Panc1 (cell line): ENCODE results near the gene ZNF444. TPM values are rescaled to one million over a fixed set of nuclear protein-coding genes. Genes with fewer than 3 reads are reported as not detected.

Experiments used
- ATAC-seq: fragments of 200-7000 bp; cut with Tn5 transposase; 2 replicates; pipeline ENCODE4 v1.9.1; 2020; ENCODE audit warnings: mild to moderate bottlenecking, moderate library complexity
- BruUV-seq: library from RNA; stranded (reverse); fragments of 400-500 nt; replicated peaks from 2 replicates; lab custom pipeline; 2021; lab: Mats Ljungman, UMichigan
- CTCF ChIA-PET: fragments of 300-600 bp; sonication (Branson Sonifier 250); formaldehyde crosslinking; loops from one replicate; lab custom pipeline; 2022; ENCODE audit warnings: antibody characterized with exemption; lab: Charles Lee
- POLR2A ChIA-PET: fragments of 300-600 bp; sonication (Branson Sonifier 250); formaldehyde crosslinking; loops from one replicate; lab custom pipeline; 2022; ENCODE audit warnings: antibody characterized with exemption; lab: Charles Lee
- DNase-seq: peaks from one replicate; pipeline ENCODE4 v3.0.0-alpha.2; 2010; ENCODE audit warnings: low read depth, low spot score
- H3K27ac ChIP-seq: 2 replicates; pipeline ENCODE4 v1.5.1; 2011; ENCODE audit warnings: mild to moderate bottlenecking, low read length, inconsistent platforms
- H3K27me3 ChIP-seq: fragments of 200-500 bp; sonication (Bioruptor generic); 2 replicates; pipeline ENCODE4 v1.6.0; 2014; ENCODE audit warnings: low read length, inconsistent platforms; ENCODE audit not compliant: control insufficient read depth, insufficient read depth
- H3K36me3 ChIP-seq: fragments of 200-500 bp; sonication (Bioruptor generic); 2 replicates; pipeline ENCODE4 v1.5.1; 2014; ENCODE audit warnings: inconsistent platforms, mild to moderate bottlenecking, low read length, moderate library complexity; ENCODE audit not compliant: control insufficient read depth, insufficient read depth
- H3K4me1 ChIP-seq: 2 replicates; pipeline ENCODE4 v1.5.1; 2011; ENCODE audit warnings: inconsistent platforms, mild to moderate bottlenecking, low read length, moderate library complexity; ENCODE audit not compliant: control insufficient read depth, insufficient read depth
- H3K4me3 ChIP-seq, 2 experiments: 2 replicates each; pipeline ENCODE4 v1.5.1; 2011 to 2012; ENCODE audit warnings: low read depth in 2 of 2, low read length in 2 of 2, mild to moderate bottlenecking in 2 of 2, inconsistent platforms in 1 of 2, moderate library complexity in 1 of 2
- H3K9me3 ChIP-seq: fragments of 200-500 bp; sonication (Bioruptor generic); 2 replicates; pipeline ENCODE4 v1.5.1; 2014; ENCODE audit warnings: low read depth, mild to moderate bottlenecking, inconsistent platforms, low read length, moderate library complexity; ENCODE audit not compliant: control insufficient read depth, insufficient read depth
- POLR2AphosphoS5 ChIP-seq: IDR thresholded peaks from 2 replicates; pipeline ENCODE4 v1.6.1; 2012; ENCODE audit warnings: mild to moderate bottlenecking, low read depth, low read length, moderate library complexity
- REST ChIP-seq, 2 experiments: IDR thresholded peaks; 2 replicates each; pipeline ENCODE4 v1.6.1; 2011 to 2012; ENCODE audit warnings: low read depth in 2 of 2, control low read depth in 1 of 2, low read length in 1 of 2, mild to moderate bottlenecking in 1 of 2, moderate library complexity in 1 of 2; ENCODE audit not compliant: insufficient read depth in 1 of 2
- SIN3A ChIP-seq: IDR thresholded peaks from 2 replicates; pipeline ENCODE4 v1.6.1; 2012; ENCODE audit warnings: low read depth, mild to moderate bottlenecking, low read length, moderate library complexity, borderline replicate concordance; ENCODE audit not compliant: insufficient read depth
- TCF7L2 ChIP-seq: IDR thresholded peaks from 2 replicates; pipeline ENCODE4 v1.6.1; 2011; ENCODE audit warnings: mild to moderate bottlenecking, low read depth, low read length, inconsistent platforms
- in situ Hi-C: cut with HindIII; loops from 2 replicates; pipeline ENCODE4 v1.10.0; 2016; ENCODE audit warnings: low sequenced_read_pairs, low pct_unique_long_range_greater_than_20kb
- intact Hi-C: fragments of 100-400 bp; cut with micrococcal nuclease; formaldehyde crosslinking; loops from one replicate; pipeline ENCODE4 v1.10.0; 2022; ENCODE audit not compliant: unreplicated experiment
- total RNA-seq: library from RNA; stranded (reverse); gene quantifications from one replicate; pipeline ENCODE4 v1.2.1, GENCODE V29; 2021; ENCODE audit not compliant: unreplicated experiment
- TF ChIP-seq, protein P1 (sequence below): fragments of 450-650 bp; IDR thresholded peaks from 2 replicates; pipeline ENCODE4 v1.5.1; 2017; ENCODE audit warnings: mild to moderate bottlenecking

Gene ZNF444
- total RNA-seq, 1 experiment from 2014 or later = 81.5 TPM

DNA sequence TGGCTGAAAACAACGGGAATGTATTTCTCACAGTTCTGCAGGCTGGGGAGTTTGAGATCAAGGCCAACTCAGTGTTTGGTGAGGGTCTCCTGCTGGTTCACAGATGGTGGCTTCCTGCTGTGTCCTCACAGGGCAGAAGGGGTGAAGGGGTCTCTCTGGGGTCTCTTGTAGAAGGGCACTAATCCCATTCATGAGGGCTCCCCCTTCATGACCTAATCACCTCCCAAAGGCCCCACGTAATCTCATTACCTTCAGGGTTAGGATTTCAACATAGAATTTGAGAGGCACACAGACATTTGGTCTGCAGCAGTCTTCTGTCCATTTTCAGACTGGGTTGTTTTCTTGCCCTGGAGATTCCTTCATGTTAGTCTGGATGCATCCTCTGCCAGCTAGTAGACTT, 11.6 kb downstream of the ZNF444 start:
- DNase-seq (no peak), ATAC-seq (no peak)
- intact Hi-C loops (no loop called here), in situ Hi-C loops (no loop called here)
- Histone ChIP-seq H3K4me3 (no peak overlapping the region), H3K27me3 (no peaks in the 10 kb centered on the region), H3K9me3 (no peaks in the 10 kb centered on the region), H3K36me3 (peaks cover 11% of the 10 kb centered on the region), H3K4me1 (no peaks in the 10 kb centered on the region), H3K27ac (no peak overlapping the region)
- BruUV-seq = no TSS peak
- TF ChIP-seq REST (IDR thresholded peaks at IDR 0.05; ENCODE audit: insufficient read depth in 1 of 2, low read depth in 2 of 2, low read length in 1 of 2) (no peak), TCF7L2 (no peak)
- ChIA-PET POLR2A (interaction anchor here (0.6 kb wide), 1 partner anchor 189 kb away, joined by 9 read pairs; no protein-coding TSS in a partner anchor), CTCF (no interaction called here)

DNA sequence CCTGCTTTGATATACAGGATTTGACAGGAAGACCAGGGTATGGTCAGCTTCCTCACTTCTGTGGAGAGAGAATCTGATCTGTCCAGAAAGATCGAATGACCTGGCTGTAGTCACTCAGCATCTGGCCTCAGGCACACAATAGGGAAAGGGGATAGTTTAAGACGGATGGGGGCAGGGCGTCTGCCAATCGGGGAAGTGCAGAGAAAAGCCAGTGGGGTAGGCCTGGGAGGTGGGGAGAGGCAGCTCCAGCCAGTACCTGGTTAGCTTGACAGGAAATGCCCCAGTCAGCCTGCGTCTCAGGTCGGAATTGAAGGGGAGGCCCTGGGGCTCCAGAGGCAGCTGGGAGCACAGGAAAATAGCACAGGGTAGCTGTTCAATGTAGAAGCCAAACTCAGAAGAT, 12.4 kb downstream of the ZNF444 start:
- CTCF ChIA-PET = no interaction called here
- no peak for DNase-seq
- no peak for ATAC-seq
- POLR2A ChIA-PET = no interaction called here
- Histone ChIP-seq H3K36me3 (peaks cover 11% of the 10 kb centered on the region), H3K4me3 (no peak overlapping the region), H3K27ac (no peak overlapping the region), H3K4me1 (no peaks in the 10 kb centered on the region), H3K9me3 (no peaks in the 10 kb centered on the region), H3K27me3 (no peaks in the 10 kb centered on the region)
- BruUV-seq = no TSS peak
- intact Hi-C loops = no loop called here
- TF ChIP-seq, protein P1, sequence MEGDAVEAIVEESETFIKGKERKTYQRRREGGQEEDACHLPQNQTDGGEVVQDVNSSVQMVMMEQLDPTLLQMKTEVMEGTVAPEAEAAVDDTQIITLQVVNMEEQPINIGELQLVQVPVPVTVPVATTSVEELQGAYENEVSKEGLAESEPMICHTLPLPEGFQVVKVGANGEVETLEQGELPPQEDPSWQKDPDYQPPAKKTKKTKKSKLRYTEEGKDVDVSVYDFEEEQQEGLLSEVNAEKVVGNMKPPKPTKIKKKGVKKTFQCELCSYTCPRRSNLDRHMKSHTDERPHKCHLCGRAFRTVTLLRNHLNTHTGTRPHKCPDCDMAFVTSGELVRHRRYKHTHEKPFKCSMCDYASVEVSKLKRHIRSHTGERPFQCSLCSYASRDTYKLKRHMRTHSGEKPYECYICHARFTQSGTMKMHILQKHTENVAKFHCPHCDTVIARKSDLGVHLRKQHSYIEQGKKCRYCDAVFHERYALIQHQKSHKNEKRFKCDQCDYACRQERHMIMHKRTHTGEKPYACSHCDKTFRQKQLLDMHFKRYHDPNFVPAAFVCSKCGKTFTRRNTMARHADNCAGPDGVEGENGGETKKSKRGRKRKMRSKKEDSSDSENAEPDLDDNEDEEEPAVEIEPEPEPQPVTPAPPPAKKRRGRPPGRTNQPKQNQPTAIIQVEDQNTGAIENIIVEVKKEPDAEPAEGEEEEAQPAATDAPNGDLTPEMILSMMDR = no peak
- TF ChIP-seq POLR2AphosphoS5 (no peak), SIN3A (no peak), TCF7L2 (no peak), REST (IDR thresholded peaks at IDR 0.05; ENCODE audit: insufficient read depth in 1 of 2, low read depth in 2 of 2, low read length in 1 of 2) (no peak)
- in situ Hi-C loops = no loop called here
